HCT116 (cell line): ENCODE results near the gene SCYGR4. TPM values are rescaled to one million over a fixed set of nuclear protein-coding genes. Genes with fewer than 3 reads are reported as not detected.

ENCODE experiments used
- ATAC-seq: fragments of 200-7000 bp; cut with Tn5 transposase; 2 replicates; pipeline ENCODE4 v1.9.1; 2020; ENCODE audit warnings: mild to moderate bottlenecking, moderate library complexity
- BruUV-seq: library from RNA; stranded (reverse); fragments of 400-500 nt; replicated peaks from 2 replicates; lab custom pipeline; 2021; lab: Mats Ljungman, UMichigan
- CTCF ChIA-PET: fragments of 300-600 bp; sonication (Branson Sonifier 250); formaldehyde crosslinking; loops from one replicate; lab custom pipeline; 2021; ENCODE audit warnings: antibody characterized with exemption; lab: Charles Lee
- POLR2A ChIA-PET: fragments of 300-600, 350-600 bp; sonication (Branson Sonifier 250); formaldehyde crosslinking; loops from one replicate; lab custom pipeline; 2021; ENCODE audit warnings: antibody characterized with exemption; lab: Charles Lee
- RAD21 ChIA-PET, 2 experiments: fragments of 300-600 bp; sonication (Branson Sonifier 250); formaldehyde crosslinking; loops; one replicate each; lab custom pipeline; 2023; ENCODE audit warnings: low total read pairs in 2 of 2; ENCODE audit not compliant: uncharacterized antibody in 2 of 2, unreplicated experiment in 2 of 2, low non-redundant PET in 1 of 2; lab: Charles Lee
- DNase-seq: peaks from one replicate; pipeline ENCODE4 v3.0.0-alpha.2; 2010; ENCODE audit warnings: low read depth, low spot score
- H2AFZ ChIP-seq: fragments of 200-600 bp; shearing (Covaris generic), sonication (generic); 2 replicates; pipeline ENCODE4 v1.6.1; 2017; ENCODE audit warnings: low read depth, mixed run types, mixed read lengths, antibody characterized with exemption, low read length; ENCODE audit not compliant: poor library complexity, severe bottlenecking
- H3K27ac ChIP-seq: 2 replicates; pipeline ENCODE4 v1.5.1; 2012; ENCODE audit warnings: low read depth, low read length
- H3K27me3 ChIP-seq: fragments of 200-600 bp; sonication (generic); 2 replicates; pipeline ENCODE4 v1.6.1; 2016; ENCODE audit warnings: mixed run types, low read length, mixed read lengths; ENCODE audit not compliant: insufficient read depth
- H3K36me3 ChIP-seq, 2 experiments: fragments of 200-500 bp in 1 of 2; fragments of 200-600 bp in 1 of 2; sonication (Bioruptor generic) in 1 of 2; sonication (generic) in 1 of 2; 2 replicates each; pipeline versions ENCODE4 v1.5.1 to v1.6.1; 2014 to 2016; ENCODE audit warnings: low read length in 2 of 2, inconsistent platforms in 1 of 2, mixed read lengths in 1 of 2, mixed run types in 1 of 2; ENCODE audit not compliant: insufficient read depth in 2 of 2, control insufficient read depth in 1 of 2
- H3K4me1 ChIP-seq, 2 experiments: fragments of 200-600 bp in 1 of 2; sonication (generic) in 1 of 2; 2 replicates each; pipeline versions ENCODE4 v1.5.1 to v1.6.1; 2012 to 2017; ENCODE audit warnings: low read length in 2 of 2, inconsistent platforms in 1 of 2, mild to moderate bottlenecking in 1 of 2, mixed read lengths in 1 of 2, mixed run types in 1 of 2, moderate library complexity in 1 of 2; ENCODE audit not compliant: insufficient read depth in 2 of 2, control insufficient read depth in 1 of 2
- H3K4me2 ChIP-seq: fragments of 200-600 bp; sonication (generic); 2 replicates; pipeline ENCODE4 v1.6.1; 2017; ENCODE audit warnings: mixed run types, low read length, mixed read lengths
- H3K4me3 ChIP-seq, 2 experiments: fragments of 200-600 bp in 1 of 2; sonication (generic) in 1 of 2; replicated peaks in 1 of 2; 2 replicates each; pipeline ENCODE4 v1.5.1; 2011 to 2016; ENCODE audit warnings: low read length in 2 of 2, control low read depth in 1 of 2, low read depth in 1 of 2, mild to moderate bottlenecking in 1 of 2, mixed read lengths in 1 of 2, mixed run types in 1 of 2
- H3K79me2 ChIP-seq: fragments of 200-600 bp; sonication (generic); 2 replicates; pipeline ENCODE4 v1.6.1; 2017; ENCODE audit warnings: mild to moderate bottlenecking, mixed run types, low read length, moderate library complexity, mixed read lengths; ENCODE audit not compliant: insufficient read depth
- H3K9ac ChIP-seq: fragments of 200-600 bp; sonication (generic); 2 replicates; pipeline ENCODE4 v1.6.1; 2016; ENCODE audit warnings: low read length, mixed read lengths
- H3K9me2 ChIP-seq: fragments of 200-600 bp; sonication (generic), shearing (Covaris generic); 2 replicates; pipeline ENCODE4 v1.6.1; 2017; ENCODE audit warnings: mixed run types, mild to moderate bottlenecking, moderate library complexity; ENCODE audit not compliant: insufficient read depth
- H3K9me3 ChIP-seq, 2 experiments: fragments of 200-500 bp in 1 of 2; fragments of 200-600 bp in 1 of 2; sonication (Bioruptor generic) in 1 of 2; sonication (generic) in 1 of 2; 2 replicates each; pipeline ENCODE4 v1.6.1; 2014 to 2017; ENCODE audit warnings: low read length in 2 of 2, mixed read lengths in 2 of 2, inconsistent platforms in 1 of 2, low read depth in 1 of 2, mild to moderate bottlenecking in 1 of 2, mixed run types in 1 of 2, moderate library complexity in 1 of 2; ENCODE audit not compliant: control insufficient read depth in 1 of 2, insufficient read depth in 1 of 2
- H4K20me1 ChIP-seq: fragments of 200-600 bp; sonication (generic), shearing (Covaris generic); 2 replicates; pipeline ENCODE4 v1.6.1; 2017; ENCODE audit warnings: mixed run types, mild to moderate bottlenecking, moderate library complexity; ENCODE audit not compliant: insufficient read depth
- ATF3 ChIP-seq: IDR thresholded peaks from 2 replicates; pipeline ENCODE4 v1.6.1; 2012
- CBX3 ChIP-seq: IDR thresholded peaks from 2 replicates; pipeline ENCODE4 v1.6.1; 2012; ENCODE audit warnings: low read depth
- CEBPB ChIP-seq: IDR thresholded peaks from 2 replicates; pipeline ENCODE4 v1.6.1; 2012; ENCODE audit warnings: low read depth
- CTCF ChIP-seq, 3 experiments: fragments of 200-600 bp in 1 of 3; sonication (generic) in 1 of 3; IDR thresholded peaks in 2 of 3; conservative IDR thresholded peaks in 1 of 3; 2 replicates each; pipeline ENCODE4 v1.5.1; 2012 to 2017; ENCODE audit warnings: low read depth in 2 of 3, low read length in 2 of 3, antibody characterized with exemption in 1 of 3, borderline replicate concordance in 1 of 3, control low read depth in 1 of 3, mild to moderate bottlenecking in 1 of 3, mixed read lengths in 1 of 3, mixed run types in 1 of 3, moderate library complexity in 1 of 3; ENCODE audit not compliant: insufficient read depth in 1 of 3
- EGR1 ChIP-seq: IDR thresholded peaks from 2 replicates; pipeline ENCODE4 v1.6.1; 2012; ENCODE audit warnings: low read depth
- FOSL1 ChIP-seq: IDR thresholded peaks from 2 replicates; pipeline ENCODE4 v1.6.1; 2012; ENCODE audit warnings: low read depth
- RAD21 ChIP-seq: IDR thresholded peaks from 2 replicates; pipeline ENCODE4 v1.6.1; 2012; ENCODE audit warnings: low read depth, mild to moderate bottlenecking
- SRF ChIP-seq: IDR thresholded peaks from 2 replicates; pipeline ENCODE4 v1.6.1; 2012; ENCODE audit warnings: low read depth
- TCF7L2 ChIP-seq: IDR thresholded peaks from 2 replicates; pipeline ENCODE4 v1.7.0; 2011; ENCODE audit warnings: borderline replicate concordance, inconsistent platforms; ENCODE audit not compliant: insufficient read depth, insufficient read length; ENCODE audit errors: extremely low read depth
- YY1 ChIP-seq: IDR thresholded peaks from 2 replicates; pipeline ENCODE4 v1.6.1; 2011; ENCODE audit warnings: low read length, low read depth, moderate library complexity, mild to moderate bottlenecking; ENCODE audit not compliant: insufficient replicate concordance; ENCODE audit errors: extremely low read depth
- ZBTB33 ChIP-seq: IDR thresholded peaks from 2 replicates; pipeline ENCODE4 v1.6.1; 2011; ENCODE audit warnings: mild to moderate bottlenecking, low read length, moderate library complexity; ENCODE audit not compliant: insufficient replicate concordance; ENCODE audit errors: extremely low read depth
- ZFX ChIP-seq: fragments of 450-650 bp; IDR thresholded peaks from 2 replicates; pipeline ENCODE4 v1.6.1; 2017
- ZNF274 ChIP-seq: fragments of 200-500 bp; sonication (Bioruptor generic); IDR thresholded peaks from 2 replicates; pipeline ENCODE4 v1.6.1; 2014; ENCODE audit warnings: mild to moderate bottlenecking, low read depth, low read length, inconsistent platforms
- intact Hi-C: fragments of 100-400 bp; cut with micrococcal nuclease; formaldehyde crosslinking; loops from 2 replicates; pipeline ENCODE4 v1.10.0; 2022
- total RNA-seq: library from RNA; stranded (reverse); gene quantifications from one replicate; pipeline ENCODE4 v1.2.1, GENCODE V29; 2021; ENCODE audit not compliant: unreplicated experiment

Gene SCYGR4
- total RNA-seq, 1 experiment from 2014 or later: not detected

DNA sequence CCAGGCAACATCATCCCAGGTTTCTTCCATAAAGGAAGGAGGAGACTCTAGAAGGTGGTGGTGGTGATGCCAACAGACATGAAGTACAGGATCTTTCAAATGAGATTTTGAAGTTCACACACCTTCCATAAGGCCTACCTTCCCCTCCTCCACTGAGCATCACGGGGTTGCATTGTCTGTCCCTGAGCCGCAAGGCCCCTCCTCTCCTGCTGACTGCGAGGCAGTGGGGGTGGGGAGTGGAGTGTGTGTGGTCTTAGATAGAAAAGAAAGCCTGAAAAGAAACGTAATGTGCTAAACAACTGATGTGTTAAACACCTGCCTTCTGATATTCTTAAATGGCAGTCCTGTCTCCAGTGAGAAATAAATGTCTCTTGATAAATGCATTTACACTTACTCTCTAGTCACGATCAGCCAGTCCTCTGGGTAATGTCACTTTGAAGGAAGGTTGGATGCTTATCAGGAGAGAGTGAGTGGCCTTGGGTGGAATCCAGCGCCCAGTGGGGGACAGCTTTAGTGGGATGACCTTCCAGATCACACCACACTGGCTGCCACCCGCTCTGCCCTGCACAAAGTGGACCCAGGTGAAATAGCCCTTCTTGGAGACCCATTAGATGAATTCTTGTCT, 43.8 kb downstream of the SCYGR4 start:
- H3K4me2 ChIP-seq: no peak overlapping the region
- H3K9ac ChIP-seq: no peak overlapping the region
- ChIA-PET RAD21 (no interaction called here), POLR2A (no interaction called here), CTCF (no interaction called here)
- H2AFZ ChIP-seq: no peak overlapping the region
- H4K20me1 ChIP-seq: no peaks in the 10 kb centered on the region
- H3K79me2 ChIP-seq: no peaks in the 10 kb centered on the region
- H3K27ac ChIP-seq: no peak overlapping the region
- no peak for ATAC-seq
- no peak overlapping the region for H3K4me3 ChIP-seq
- BruUV-seq: no TSS peak
- H3K4me1 ChIP-seq: no peaks in the 10 kb centered on the region
- TF ChIP-seq CEBPB (no peak), ZFX (no peak), ZNF274 (no peak), ZBTB33 (no peak), EGR1 (no peak)
- no peak for DNase-seq
- H3K27me3 ChIP-seq: no peaks in the 10 kb centered on the region
- intact Hi-C loops: no loop called here
- H3K9me3 ChIP-seq: no peaks in the 10 kb centered on the region
- H3K36me3 ChIP-seq: no peaks in the 10 kb centered on the region
- H3K9me2 ChIP-seq: no peaks in the 10 kb centered on the region

DNA sequence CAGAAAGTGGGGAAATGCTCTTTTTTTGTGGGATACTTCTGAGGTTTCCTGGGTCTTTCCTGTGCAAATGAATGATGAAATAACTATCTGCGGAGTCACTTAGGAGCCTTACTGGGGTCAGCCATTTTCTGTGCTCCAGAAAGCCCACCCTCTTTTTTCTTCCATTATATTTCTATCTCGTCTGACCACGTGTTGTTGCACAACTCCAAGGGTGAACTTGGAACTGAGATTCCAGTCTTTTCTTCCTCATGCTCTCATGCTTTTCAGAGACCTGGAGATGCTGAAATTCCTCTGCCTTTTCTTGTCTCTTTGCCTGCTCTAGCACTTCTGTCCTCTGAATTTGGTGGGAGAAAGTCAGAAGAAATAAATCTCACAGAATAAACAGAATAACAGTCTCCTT, 44.5 kb downstream of the SCYGR4 start:
- CTCF ChIA-PET: no interaction called here
- intact Hi-C loops: no loop called here
- POLR2A ChIA-PET: no interaction called here
- TF ChIP-seq ATF3 (no peak), FOSL1 (no peak), CBX3 (no peak), TCF7L2 (no peak), CEBPB (no peak), RAD21 (no peak), CTCF (IDR thresholded peaks at IDR 0.05 in 2 of 3, conservative IDR thresholded peaks at IDR 0.05 in 1 of 3; ENCODE audit: borderline replicate concordance in 1 of 3, insufficient read depth in 1 of 3, low read depth in 2 of 3, low read length in 2 of 3) (no peak), SRF (no peak), YY1 (no peak), ZBTB33 (no peak)

More for the DNA sequence above, 44.5 kb downstream of the SCYGR4 start:
- H3K9me3 ChIP-seq: no peaks in the 10 kb centered on the region
- no peak overlapping the region for H3K4me2 ChIP-seq
- H2AFZ ChIP-seq: no peak overlapping the region
- DNase-seq (no peak), ATAC-seq (no peak)
- H3K9me2 ChIP-seq: no peaks in the 10 kb centered on the region
- H3K36me3 ChIP-seq: no peaks in the 10 kb centered on the region
- no TSS peak for BruUV-seq
- H3K79me2 ChIP-seq: no peaks in the 10 kb centered on the region
- no peak overlapping the region for H3K4me3 ChIP-seq
- RAD21 ChIA-PET: no interaction called here
- no peaks in the 10 kb centered on the region for H3K4me1 ChIP-seq
- H3K9ac ChIP-seq: no peak overlapping the region
- H3K27ac ChIP-seq: no peak overlapping the region
- no peaks in the 10 kb centered on the region for H4K20me1 ChIP-seq
- no peaks in the 10 kb centered on the region for H3K27me3 ChIP-seq
